Right atrium auricular region (tissue), 2 donors: ENCODE data around the gene ERC2. TPM values are rescaled to one million over a fixed set of nuclear protein-coding genes. Genes with fewer than 3 reads are reported as not detected.

Experiments used
- DNase-seq: peaks from one replicate; pipeline ENCODE4 v3.0.0-alpha.2; 2019; ENCODE audit warnings: low spot score
- H3K27ac ChIP-seq, 2 donors: fragments of 200-600 bp; sonication (generic); 1 replicate in 1 of 2; 2 replicates in 1 of 2; pipeline ENCODE4 v1.5.1; 2016 to 2019
- H3K27me3 ChIP-seq, 2 donors: fragments of 200-600 bp; sonication (generic); one replicate each; pipeline versions ENCODE4 v1.5.1 to v1.6.0; 2017 to 2019
- H3K36me3 ChIP-seq: fragments of 200-600 bp; sonication (generic); one replicate; pipeline ENCODE4 v1.5.1; 2016
- H3K4me1 ChIP-seq, 2 donors: fragments of 200-600 bp; sonication (generic); one replicate each; pipeline versions ENCODE4 v1.5.1 to v1.6.0; 2017 to 2019
- H3K4me3 ChIP-seq, 2 donors: fragments of 200-600 bp; sonication (generic); 1 replicate in 1 of 2; 2 replicates in 1 of 2; pipeline ENCODE4 v1.5.1; 2017 to 2019; ENCODE audit warnings: mild to moderate bottlenecking in 1 of 2, moderate library complexity in 1 of 2
- H3K9me3 ChIP-seq, 2 donors: fragments of 200-600 bp; sonication (generic); one replicate each; pipeline ENCODE4 v1.5.1; 2019
- total RNA-seq, 2 donors: library from RNA; depleted of rRNA; stranded (reverse); fragments of >200 nt; gene quantifications; one replicate each; pipeline ENCODE4 v1.1.0, GENCODE V29; 2016
- TF ChIP-seq, protein P1 (sequence below), 2 donors: fragments of 200-600 bp; sonication (generic); IDR thresholded peaks; one replicate each; pipeline ENCODE4 v1.5.1; 2019; ENCODE audit warnings: antibody characterized with exemption in 2 of 2

The ERC2 gene
- total RNA-seq, 2 donors from 2014 or later = 2.9 to 4.0 TPM

DNA sequence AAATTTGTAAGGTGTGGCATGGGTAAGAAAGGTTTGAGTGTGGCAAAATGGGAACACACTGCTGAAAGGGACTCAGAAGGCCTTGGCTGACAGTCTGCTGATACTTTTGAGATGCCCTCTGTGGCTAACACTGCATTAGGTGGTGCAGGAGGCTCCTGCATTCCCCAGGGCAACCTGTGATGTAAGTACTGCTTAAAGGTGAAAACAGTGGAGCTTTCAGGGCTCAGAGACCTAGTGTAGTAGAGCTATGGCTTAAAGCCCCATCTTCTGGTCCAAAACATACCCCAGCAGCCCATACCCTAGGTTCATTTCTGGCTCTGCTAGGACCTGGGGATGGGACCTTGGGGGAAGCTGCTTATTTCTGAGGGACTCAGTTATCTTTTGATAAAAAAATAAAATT, 374.1 kb downstream of the ERC2 start:
- no peaks in the 10 kb centered on the region for H3K9me3 ChIP-seq
- H3K27me3 ChIP-seq = no peaks in the 10 kb centered on the region
- no peaks in the 10 kb centered on the region for H3K36me3 ChIP-seq
- no peak for DNase-seq
- TF ChIP-seq, protein P1, sequence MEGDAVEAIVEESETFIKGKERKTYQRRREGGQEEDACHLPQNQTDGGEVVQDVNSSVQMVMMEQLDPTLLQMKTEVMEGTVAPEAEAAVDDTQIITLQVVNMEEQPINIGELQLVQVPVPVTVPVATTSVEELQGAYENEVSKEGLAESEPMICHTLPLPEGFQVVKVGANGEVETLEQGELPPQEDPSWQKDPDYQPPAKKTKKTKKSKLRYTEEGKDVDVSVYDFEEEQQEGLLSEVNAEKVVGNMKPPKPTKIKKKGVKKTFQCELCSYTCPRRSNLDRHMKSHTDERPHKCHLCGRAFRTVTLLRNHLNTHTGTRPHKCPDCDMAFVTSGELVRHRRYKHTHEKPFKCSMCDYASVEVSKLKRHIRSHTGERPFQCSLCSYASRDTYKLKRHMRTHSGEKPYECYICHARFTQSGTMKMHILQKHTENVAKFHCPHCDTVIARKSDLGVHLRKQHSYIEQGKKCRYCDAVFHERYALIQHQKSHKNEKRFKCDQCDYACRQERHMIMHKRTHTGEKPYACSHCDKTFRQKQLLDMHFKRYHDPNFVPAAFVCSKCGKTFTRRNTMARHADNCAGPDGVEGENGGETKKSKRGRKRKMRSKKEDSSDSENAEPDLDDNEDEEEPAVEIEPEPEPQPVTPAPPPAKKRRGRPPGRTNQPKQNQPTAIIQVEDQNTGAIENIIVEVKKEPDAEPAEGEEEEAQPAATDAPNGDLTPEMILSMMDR (IDR thresholded peaks at IDR 0.05) = no peak
- no peak overlapping the region for H3K4me3 ChIP-seq
- no peaks in the 10 kb centered on the region for H3K4me1 ChIP-seq
- H3K27ac ChIP-seq = no peak overlapping the region

DNA sequence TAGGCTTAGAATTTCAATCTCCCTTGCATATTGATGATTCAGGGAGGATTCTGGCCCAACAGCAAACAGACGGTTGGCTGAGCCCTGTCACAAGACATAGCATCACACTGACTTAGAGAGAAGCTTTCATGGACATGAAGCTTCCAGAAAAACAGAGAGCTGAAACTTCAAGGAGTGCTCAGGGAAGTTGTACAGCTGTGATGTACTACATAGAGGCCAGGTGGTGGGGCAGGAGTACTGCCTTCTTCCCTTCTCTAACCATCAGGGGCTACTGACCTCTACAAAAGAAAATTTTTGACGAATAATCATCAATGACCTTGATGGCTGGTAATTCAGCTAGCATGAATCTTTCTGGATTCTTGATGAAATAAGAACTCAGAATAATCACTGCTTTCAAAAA, 378.5 kb downstream of the ERC2 start:
- Histone ChIP-seq H3K4me3 (no peak overlapping the region), H3K27me3 (no peaks in the 10 kb centered on the region), H3K9me3 (no peaks in the 10 kb centered on the region), H3K36me3 (no peaks in the 10 kb centered on the region), H3K27ac (no peak overlapping the region), H3K4me1 (no peaks in the 10 kb centered on the region)
- DNase-seq = no peak
- TF ChIP-seq, protein P1 (IDR thresholded peaks at IDR 0.05) = no peak

DNA sequence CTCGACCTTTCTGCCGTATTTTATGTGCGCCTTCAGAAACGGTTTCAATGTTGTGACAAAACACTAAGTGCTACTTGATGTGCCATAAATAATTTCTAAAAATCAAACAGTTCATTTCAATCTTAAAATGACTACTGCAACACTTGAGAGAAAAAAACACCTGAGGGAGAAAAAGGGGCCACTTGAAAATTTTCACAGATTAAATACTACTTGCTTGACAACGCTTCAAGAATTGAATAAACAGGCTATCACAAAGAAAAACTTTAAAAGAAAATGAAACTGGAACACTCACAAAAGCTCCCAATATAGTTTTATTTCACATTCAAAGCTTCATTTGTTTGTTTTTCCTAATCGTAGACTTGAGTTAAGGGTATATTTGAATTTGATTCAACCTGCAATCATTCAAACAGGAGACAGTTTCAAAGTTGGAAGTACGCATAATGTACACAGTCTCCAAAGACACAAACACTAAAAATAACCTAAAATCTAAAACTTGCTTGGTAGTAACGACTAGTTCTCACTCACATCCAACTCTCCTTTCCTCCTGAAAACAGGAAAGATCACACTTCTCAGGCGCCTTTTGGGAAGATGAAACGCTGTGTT, 380.7 kb downstream of the ERC2 start:
- Histone ChIP-seq H3K27ac (no peak overlapping the region), H3K27me3 (no peaks in the 10 kb centered on the region), H3K4me1 (no peaks in the 10 kb centered on the region), H3K9me3 (no peaks in the 10 kb centered on the region), H3K36me3 (no peaks in the 10 kb centered on the region), H3K4me3 (no peak overlapping the region)
- DNase-seq = no peak
- TF ChIP-seq, protein P1 (IDR thresholded peaks at IDR 0.05) = no peak

DNA sequence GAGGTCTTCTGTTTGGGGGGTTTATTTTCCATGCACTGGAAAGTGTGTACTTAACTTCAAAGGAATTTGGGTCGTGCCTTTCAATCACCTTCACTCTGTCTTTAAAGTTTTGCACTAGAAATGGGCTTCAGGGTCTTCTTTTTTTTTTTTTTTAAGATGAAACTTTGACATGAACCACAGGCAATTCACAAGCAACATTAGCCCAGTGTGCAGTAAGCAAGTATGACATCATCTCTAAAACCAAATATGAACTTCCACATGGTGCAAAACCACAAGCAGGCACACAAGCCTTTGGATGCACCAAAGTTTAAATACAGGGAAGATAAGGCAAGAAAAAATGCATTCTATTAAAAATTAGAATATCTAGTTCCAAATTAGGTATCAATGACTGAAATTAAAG, 381.9 kb downstream of the ERC2 start:
- no peaks in the 10 kb centered on the region for H3K9me3 ChIP-seq
- DNase-seq = no peak
- TF ChIP-seq, protein P1 (IDR thresholded peaks at IDR 0.05) = no peak
- no peaks in the 10 kb centered on the region for H3K27me3 ChIP-seq
- no peaks in the 10 kb centered on the region for H3K4me1 ChIP-seq
- no peak overlapping the region for H3K27ac ChIP-seq
- H3K36me3 ChIP-seq = no peaks in the 10 kb centered on the region
- no peak overlapping the region for H3K4me3 ChIP-seq

DNA sequence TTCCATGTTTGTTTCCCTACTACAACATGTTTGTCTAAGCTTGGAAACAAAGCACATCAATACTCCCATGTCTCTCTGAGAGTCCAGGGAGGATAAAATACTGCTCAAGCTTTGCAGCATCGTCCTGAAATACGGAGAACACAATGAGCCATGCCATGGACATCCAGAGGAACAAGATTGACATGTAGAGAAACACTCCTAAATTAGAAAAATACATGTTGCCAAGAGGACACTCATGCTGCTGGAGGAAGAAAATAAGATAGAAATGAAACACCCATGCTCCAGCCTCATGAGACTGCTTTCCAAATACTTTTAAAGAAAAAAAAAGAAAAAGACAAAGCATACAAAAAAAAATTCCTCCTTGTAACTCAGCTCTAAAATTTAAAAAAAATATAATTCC, 387.0 kb downstream of the ERC2 start:
- Histone ChIP-seq H3K27me3 (no peaks in the 10 kb centered on the region), H3K9me3 (no peaks in the 10 kb centered on the region)

More for the DNA sequence above, 387.0 kb downstream of the ERC2 start:
- H3K4me1 ChIP-seq = no peaks in the 10 kb centered on the region
- H3K4me3 ChIP-seq = no peak overlapping the region
- H3K36me3 ChIP-seq = no peaks in the 10 kb centered on the region
- no peak overlapping the region for H3K27ac ChIP-seq
- TF ChIP-seq, protein P1 (IDR thresholded peaks at IDR 0.05) = no peak
- no peak for DNase-seq
